A549 (cell line): Measurements from ENCODE around the gene FOXJ3. TPM values are rescaled to one million over a fixed set of nuclear protein-coding genes. Genes with fewer than 3 reads are reported as not detected.

Source experiments
- ATAC-seq, 2 experiments: fragments of 200-7000 bp in 1 of 2; fragments of >200 bp in 1 of 2; cut with Nextera tagmentation in 1 of 2; cut with Tn5 transposase in 1 of 2; 3 replicates each; pipeline versions ENCODE4 v1.8.0 to v1.9.1; 2018 to 2020; ENCODE audit warnings: mild to moderate bottlenecking in 1 of 2, moderate library complexity in 1 of 2
- CTCF ChIA-PET: fragments of 300-600 bp; sonication (Branson Sonifier 250); formaldehyde crosslinking; extraction: SDS; loops from one replicate; lab custom pipeline; 2021; ENCODE audit warnings: antibody characterized with exemption, inconsistent platforms; lab: Yijun Ruan, JAX
- POLR2A ChIA-PET: fragments of 350-600 bp; formaldehyde crosslinking; extraction: SDS; loops from one replicate; lab custom pipeline; 2021; ENCODE audit warnings: antibody characterized with exemption, inconsistent platforms; lab: Yijun Ruan, JAX
- DNase-seq, 2 experiments: peaks; one replicate each; pipeline versions ENCODE4 v3.0.0 to v3.0.0-alpha.2; 2011 to 2016; ENCODE audit warnings: low read depth in 1 of 2, low spot score in 1 of 2
- FAIRE-seq: peaks from 2 replicates; lab custom pipeline; 2011; peaks lifted over from hg19 to GRCh38; lab: Jason Lieb, UNC
- H3K27ac ChIP-seq, 2 experiments: fragments of >200 bp; sonication (Bioruptor Twin); formaldehyde crosslinking; 3 replicates each; pipeline ENCODE4 v1.5.1; 2016 to 2017
- H3K4me1 ChIP-seq: fragments of >200 bp; sonication (Bioruptor Twin); formaldehyde crosslinking; 3 replicates; pipeline ENCODE4 v1.6.1; 2016
- H3K4me2 ChIP-seq: fragments of >200 bp; sonication (Bioruptor Twin); formaldehyde crosslinking; 3 replicates; pipeline ENCODE4 v1.6.1; 2016
- H3K4me3 ChIP-seq: fragments of >200 bp; sonication (Bioruptor Twin); formaldehyde crosslinking; 3 replicates; pipeline ENCODE4 v1.5.1; 2016
- H3K9me3 ChIP-seq: fragments of >200 bp; sonication (Bioruptor Twin); formaldehyde crosslinking; 3 replicates; pipeline ENCODE4 v1.6.1; 2016
- CBX2 ChIP-seq: fragments of 200-600 bp; sonication (generic); IDR thresholded peaks from 2 replicates; pipeline ENCODE4 v1.6.1; 2016; ENCODE audit warnings: low read depth, mild to moderate bottlenecking, borderline replicate concordance
- CEBPB ChIP-seq, 2 experiments: fragments of >200 bp in 1 of 2; sonication (Bioruptor Twin) in 1 of 2; formaldehyde crosslinking in 1 of 2; IDR thresholded peaks; 2 replicates each; pipeline ENCODE4 v1.6.1; 2012 to 2016
- CHD4 ChIP-seq: fragments of 200-600 bp; sonication (generic); IDR thresholded peaks from 2 replicates; pipeline ENCODE4 v1.6.1; 2016; ENCODE audit warnings: antibody characterized with exemption, mild to moderate bottlenecking, borderline replicate concordance
- EHMT2 ChIP-seq: fragments of 200-600 bp; sonication (generic); IDR thresholded peaks from 2 replicates; pipeline ENCODE4 v1.6.1; 2016; ENCODE audit warnings: antibody characterized with exemption, low read depth, mild to moderate bottlenecking, moderate library complexity
- FOSL2 ChIP-seq, 2 experiments: fragments of 450-650 bp in 1 of 2; fragments of >200 bp in 1 of 2; sonication (Bioruptor Twin) in 1 of 2; formaldehyde crosslinking; IDR thresholded peaks; 2 replicates each; pipeline versions ENCODE4 v1.5.0 to v1.6.1; 2016 to 2020; ENCODE audit warnings: mild to moderate bottlenecking in 1 of 2, moderate library complexity in 1 of 2
- KDM1A ChIP-seq: fragments of 200-600 bp; sonication (generic); IDR thresholded peaks from 2 replicates; pipeline ENCODE4 v1.6.1; 2016; ENCODE audit warnings: low read depth, mild to moderate bottlenecking
- KDM5A ChIP-seq: fragments of 200-600 bp; sonication (generic); IDR thresholded peaks from 2 replicates; pipeline ENCODE4 v1.6.1; 2016; ENCODE audit warnings: antibody characterized with exemption, mild to moderate bottlenecking
- MAFK ChIP-seq: fragments of 450-650 bp; IDR thresholded peaks from 2 replicates; pipeline ENCODE4 v1.6.1; 2014; ENCODE audit not compliant: partially characterized antibody
- MYC ChIP-seq: IDR thresholded peaks from 2 replicates; pipeline ENCODE4 v1.6.1; 2012; ENCODE audit warnings: mild to moderate bottlenecking, inconsistent platforms, low read length, improper control_type of control experiment, borderline replicate concordance
- NFE2L2 ChIP-seq: fragments of 150-350 bp; conservative IDR thresholded peaks from 2 replicates; pipeline ENCODE4 v1.6.1; 2014; ENCODE audit warnings: low read length
- NPAS2 ChIP-seq: fragments of 250-450 bp; sonication (Bioruptor Pico); IDR thresholded peaks from 2 replicates; pipeline ENCODE4 v1.8.0; 2022; ENCODE audit warnings: mild to moderate bottlenecking, moderate library complexity, borderline replicate concordance
- NR3C1 ChIP-seq: fragments of >200 bp; sonication (Bioruptor Twin); formaldehyde crosslinking; IDR thresholded peaks from 3 replicates; pipeline ENCODE4 v1.6.1; 2017
- PHF8 ChIP-seq: fragments of 200-600 bp; sonication (generic); IDR thresholded peaks from 2 replicates; pipeline ENCODE4 v1.6.1; 2016; ENCODE audit warnings: low read depth, mild to moderate bottlenecking, antibody characterized with exemption, moderate library complexity, borderline replicate concordance
- POLR2A ChIP-seq: IDR thresholded peaks from 2 replicates; pipeline ENCODE4 v1.6.1; 2012; ENCODE audit warnings: mild to moderate bottlenecking, low read length
- RAD21 ChIP-seq, 2 experiments: fragments of >200 bp in 1 of 2; sonication (Bioruptor Twin) in 1 of 2; formaldehyde crosslinking in 1 of 2; IDR thresholded peaks in 1 of 2; conservative IDR thresholded peaks in 1 of 2; 2 replicates in 1 of 2; 3 replicates in 1 of 2; pipeline ENCODE4 v1.6.1; 2012 to 2018; ENCODE audit warnings: inconsistent platforms in 1 of 2
- RCOR1 ChIP-seq: fragments of 150-350 bp; IDR thresholded peaks from 2 replicates; pipeline ENCODE4 v1.6.1; 2014; ENCODE audit warnings: antibody characterized with exemption, low read length, low read depth
- RNF2 ChIP-seq: fragments of 200-600 bp; sonication (generic); IDR thresholded peaks from 2 replicates; pipeline ENCODE4 v1.6.1; 2016; ENCODE audit warnings: low read depth, mild to moderate bottlenecking, antibody characterized with exemption, moderate library complexity, borderline replicate concordance
- SMC3 ChIP-seq: fragments of >200 bp; sonication (Bioruptor Twin); formaldehyde crosslinking; IDR thresholded peaks from 3 replicates; pipeline ENCODE4 v1.6.1; 2018; ENCODE audit warnings: inconsistent platforms
- TP53 ChIP-seq: fragments of 250-450 bp; sonication (Bioruptor Pico); IDR thresholded peaks from 2 replicates; pipeline ENCODE4 v1.5.0; 2021; ENCODE audit warnings: mild to moderate bottlenecking, moderate library complexity
- ZNF302 ChIP-seq: fragments of 250-450 bp; sonication (Bioruptor Pico); IDR thresholded peaks from 2 replicates; pipeline ENCODE4 v1.9.0; 2021; ENCODE audit warnings: inconsistent platforms, mild to moderate bottlenecking, moderate library complexity
- WGBS: methylation state at CpG from one replicate; pipeline ENCODE4 v1.1.6; 2017; ENCODE audit errors: missing lambda C conversion rate; 5-methylcytosine and 5-hydroxymethylcytosine counted together
- polyA plus RNA-seq, 4 experiments: library from polyadenylated mRNA; depleted of rRNA in 3 of 4; stranded (reverse); fragments of >200 nt; fragmentation: RNase III in 1 of 4; extraction: RNeasy Plus Mini Kit Qiagen cat#74134 plus additional on column Dnase treatment in 1 of 4; gene quantifications; 2 replicates in 3 of 4; 3 replicates in 1 of 4; pipeline ENCODE4 v1.2.3, GENCODE V29; 2011 to 2017
- TF ChIP-seq, protein P1 (sequence below): fragments of >200 bp; sonication (Bioruptor Twin); formaldehyde crosslinking; IDR thresholded peaks from 3 replicates; pipeline ENCODE4 v1.5.1; 2016
- TF ChIP-seq, protein P2 (sequence below): IDR thresholded peaks from 2 replicates; pipeline ENCODE4 v1.6.1; 2012; ENCODE audit warnings: low read depth, borderline replicate concordance
- TF ChIP-seq, protein P3 (sequence below): fragments of >200 bp; sonication (Bioruptor Twin); formaldehyde crosslinking; IDR thresholded peaks from 3 replicates; pipeline ENCODE4 v1.6.1; 2016
- TF ChIP-seq, protein P4 (sequence below): fragments of 150-350 bp; IDR thresholded peaks from 2 replicates; pipeline ENCODE4 v1.6.1; 2014; ENCODE audit warnings: low read depth, mild to moderate bottlenecking, low read length
- TF ChIP-seq, protein P5 (sequence below): fragments of 250-450 bp; sonication (Bioruptor Pico); IDR thresholded peaks from 2 replicates; pipeline ENCODE4 v1.5.0; 2021; ENCODE audit warnings: mild to moderate bottlenecking, moderate library complexity, borderline replicate concordance
- TF ChIP-seq, protein P6 (sequence below): IDR thresholded peaks from 2 replicates; pipeline ENCODE4 v1.6.1; 2012

FOXJ3 gene
- polyA plus RNA-seq, 2 of the 4 experiments (the other 2 are of a cell fraction), result 16.8 to 45.0 TPM

DNA sequence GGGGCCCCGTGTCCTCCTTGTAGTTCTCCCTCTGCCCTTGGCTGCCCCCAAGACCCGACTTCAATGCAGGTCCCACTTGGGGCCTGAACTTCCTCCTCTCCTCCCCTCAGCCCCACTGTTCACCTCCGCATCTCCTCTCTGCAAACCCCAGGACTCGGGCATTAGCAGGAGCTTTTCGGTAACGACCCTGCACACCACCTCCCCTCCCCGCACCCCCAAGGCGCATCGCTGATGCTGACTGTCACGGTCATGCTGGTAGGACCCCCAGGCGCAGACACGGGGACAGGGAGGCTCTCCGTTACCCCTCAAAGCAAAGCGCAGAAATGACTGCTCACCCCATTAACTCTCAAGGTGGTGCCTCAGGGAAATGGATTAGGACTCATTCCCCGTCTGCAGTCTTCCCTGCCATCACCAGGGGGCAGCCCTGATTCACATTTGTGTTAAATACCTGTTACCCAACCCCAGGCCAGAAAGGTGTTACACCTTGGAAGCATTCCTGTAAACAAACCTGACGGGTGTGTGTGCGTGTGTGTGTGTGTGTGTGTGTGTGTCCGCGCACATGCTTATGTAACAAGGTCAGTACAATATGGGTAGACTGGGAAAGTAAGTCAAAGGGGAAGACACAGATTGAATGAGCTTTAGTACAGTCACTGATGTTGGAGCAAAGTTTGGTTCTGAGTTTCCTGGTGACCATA is 188.3 kb downstream of the FOXJ3 start:
- CTCF ChIA-PET, result interaction anchor here (0.6 to 4.4 kb wide), 11 partner anchors 9 to 572 kb away, joined by 3 to 70 read pairs (median 3); partner anchors contain the start of gene GUCA2A
- 20% methylated on average over 8 of the region's 19 CpGs for WGBS
- FAIRE-seq (no peak), ATAC-seq (peak; percentile 79 to 89), DNase-seq (peak; percentile 60 to 71)
- no peak overlapping the region for H3K4me2 ChIP-seq
- no peaks in the 10 kb centered on the region for H3K9me3 ChIP-seq
- peaks cover under 1% of the 10 kb centered on the region; the same call in 1 of the 3 replicates for H3K4me1 ChIP-seq
- H3K27ac ChIP-seq, result no peak overlapping the region
- POLR2A ChIA-PET, result no interaction called here
- TF ChIP-seq RAD21 (conservative IDR thresholded peaks at IDR 0.05 in 1 of 2, IDR thresholded peaks at IDR 0.05 in 1 of 2), result peak; percentile 86 to 89
- TF ChIP-seq EHMT2, result no peak
- no peak for TF ChIP-seq ZNF302 (CRISPR knock-in tag)
- peak in 1 of 2 experiments; percentile 52; a peak in 3 of 4 replicates for TF ChIP-seq CEBPB (IDR thresholded peaks at IDR 0.05)
- TF ChIP-seq POLR2A, result no peak
- TF ChIP-seq, protein P1, sequence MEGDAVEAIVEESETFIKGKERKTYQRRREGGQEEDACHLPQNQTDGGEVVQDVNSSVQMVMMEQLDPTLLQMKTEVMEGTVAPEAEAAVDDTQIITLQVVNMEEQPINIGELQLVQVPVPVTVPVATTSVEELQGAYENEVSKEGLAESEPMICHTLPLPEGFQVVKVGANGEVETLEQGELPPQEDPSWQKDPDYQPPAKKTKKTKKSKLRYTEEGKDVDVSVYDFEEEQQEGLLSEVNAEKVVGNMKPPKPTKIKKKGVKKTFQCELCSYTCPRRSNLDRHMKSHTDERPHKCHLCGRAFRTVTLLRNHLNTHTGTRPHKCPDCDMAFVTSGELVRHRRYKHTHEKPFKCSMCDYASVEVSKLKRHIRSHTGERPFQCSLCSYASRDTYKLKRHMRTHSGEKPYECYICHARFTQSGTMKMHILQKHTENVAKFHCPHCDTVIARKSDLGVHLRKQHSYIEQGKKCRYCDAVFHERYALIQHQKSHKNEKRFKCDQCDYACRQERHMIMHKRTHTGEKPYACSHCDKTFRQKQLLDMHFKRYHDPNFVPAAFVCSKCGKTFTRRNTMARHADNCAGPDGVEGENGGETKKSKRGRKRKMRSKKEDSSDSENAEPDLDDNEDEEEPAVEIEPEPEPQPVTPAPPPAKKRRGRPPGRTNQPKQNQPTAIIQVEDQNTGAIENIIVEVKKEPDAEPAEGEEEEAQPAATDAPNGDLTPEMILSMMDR, result peak; percentile 82
- no peak for TF ChIP-seq RCOR1
- no peak for TF ChIP-seq MYC
- TF ChIP-seq KDM1A, result no peak
- peak; percentile 79 for TF ChIP-seq SMC3
- TF ChIP-seq CBX2, result no peak
- TF ChIP-seq, protein P2, sequence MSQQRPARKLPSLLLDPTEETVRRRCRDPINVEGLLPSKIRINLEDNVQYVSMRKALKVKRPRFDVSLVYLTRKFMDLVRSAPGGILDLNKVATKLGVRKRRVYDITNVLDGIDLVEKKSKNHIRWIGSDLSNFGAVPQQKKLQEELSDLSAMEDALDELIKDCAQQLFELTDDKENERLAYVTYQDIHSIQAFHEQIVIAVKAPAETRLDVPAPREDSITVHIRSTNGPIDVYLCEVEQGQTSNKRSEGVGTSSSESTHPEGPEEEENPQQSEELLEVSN, result no peak
- no peak for TF ChIP-seq CHD4
- TF ChIP-seq, all 56 proteins: peak for 4
- no peak overlapping the region for H3K4me3 ChIP-seq

DNA sequence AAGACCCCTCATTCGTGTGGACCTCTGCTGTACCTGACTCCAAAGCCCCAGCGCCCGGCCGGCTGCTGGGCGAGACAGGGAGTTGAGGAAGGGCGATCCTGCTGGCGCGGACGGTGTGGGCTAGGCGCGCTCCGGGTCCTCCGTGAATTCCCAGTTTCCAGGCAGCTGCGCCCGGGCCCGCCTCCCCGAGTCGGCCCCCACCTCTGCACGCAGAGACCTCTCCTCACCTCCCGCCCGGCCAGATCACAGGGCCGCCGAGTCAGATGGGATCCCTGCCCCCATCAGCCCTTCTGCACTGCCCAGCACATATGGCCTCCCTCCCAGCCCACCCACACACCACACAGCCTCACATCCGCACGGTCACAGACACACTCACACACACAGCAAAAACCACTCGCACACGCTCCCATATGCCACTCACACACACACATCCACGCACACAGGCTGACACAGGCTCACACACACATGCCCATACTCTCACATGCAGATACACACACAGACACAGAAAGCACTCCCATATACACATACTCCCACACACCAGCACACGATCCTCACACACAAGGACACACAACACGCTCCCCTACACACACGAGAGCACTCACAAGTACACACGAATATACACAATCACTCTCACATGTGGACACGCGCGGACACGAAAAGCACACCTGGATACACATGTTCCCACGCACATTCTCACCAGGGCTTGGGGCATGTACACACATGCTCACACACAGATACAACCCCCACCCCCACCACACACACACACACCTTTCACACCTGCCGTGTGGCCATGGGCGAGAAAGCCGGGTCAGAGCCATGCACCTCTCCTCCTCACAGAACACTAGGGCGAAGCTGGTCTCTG is 189.0 kb downstream of the FOXJ3 start:
- POLR2A ChIA-PET, result no interaction called here
- ATAC-seq (peak in 1 of 2 experiments; percentile 30; a peak in 2 of 6 replicates), DNase-seq (no peak), FAIRE-seq (no peak)
- H3K4me2 ChIP-seq, result no peak overlapping the region
- no peaks in the 10 kb centered on the region for H3K4me1 ChIP-seq
- H3K9me3 ChIP-seq, result no peaks in the 10 kb centered on the region
- no peak overlapping the region for H3K27ac ChIP-seq
- no peak overlapping the region for H3K4me3 ChIP-seq
- whole genome bisulfite sequencing, result 55% methylated on average over 16 of the region's 41 CpGs
- CTCF ChIA-PET, result interaction anchor here (0.6 to 4.4 kb wide), 6 partner anchors 10 to 182 kb away, joined by 3 to 70 read pairs (median 8); partner anchors contain the start of gene GUCA2A
- TF ChIP-seq, protein P3, sequence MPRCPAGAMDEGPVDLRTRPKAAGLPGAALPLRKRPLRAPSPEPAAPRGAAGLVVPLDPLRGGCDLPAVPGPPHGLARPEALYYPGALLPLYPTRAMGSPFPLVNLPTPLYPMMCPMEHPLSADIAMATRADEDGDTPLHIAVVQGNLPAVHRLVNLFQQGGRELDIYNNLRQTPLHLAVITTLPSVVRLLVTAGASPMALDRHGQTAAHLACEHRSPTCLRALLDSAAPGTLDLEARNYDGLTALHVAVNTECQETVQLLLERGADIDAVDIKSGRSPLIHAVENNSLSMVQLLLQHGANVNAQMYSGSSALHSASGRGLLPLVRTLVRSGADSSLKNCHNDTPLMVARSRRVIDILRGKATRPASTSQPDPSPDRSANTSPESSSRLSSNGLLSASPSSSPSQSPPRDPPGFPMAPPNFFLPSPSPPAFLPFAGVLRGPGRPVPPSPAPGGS, result no peak
- TF ChIP-seq RNF2 (no peak), PHF8 (no peak), POLR2A (no peak), SMC3 (no peak), FOSL2 (IDR thresholded peaks at IDR 0.05) (no peak), FOSL2 (CRISPR knock-in tag; IDR thresholded peaks at IDR 0.05) (no peak), TP53 (no peak), MYC (no peak), MAFK (no peak), EHMT2 (no peak), KDM5A (no peak), NPAS2 (no peak), NR3C1 (no peak), NFE2L2 (no peak)
- TF ChIP-seq, protein P4, sequence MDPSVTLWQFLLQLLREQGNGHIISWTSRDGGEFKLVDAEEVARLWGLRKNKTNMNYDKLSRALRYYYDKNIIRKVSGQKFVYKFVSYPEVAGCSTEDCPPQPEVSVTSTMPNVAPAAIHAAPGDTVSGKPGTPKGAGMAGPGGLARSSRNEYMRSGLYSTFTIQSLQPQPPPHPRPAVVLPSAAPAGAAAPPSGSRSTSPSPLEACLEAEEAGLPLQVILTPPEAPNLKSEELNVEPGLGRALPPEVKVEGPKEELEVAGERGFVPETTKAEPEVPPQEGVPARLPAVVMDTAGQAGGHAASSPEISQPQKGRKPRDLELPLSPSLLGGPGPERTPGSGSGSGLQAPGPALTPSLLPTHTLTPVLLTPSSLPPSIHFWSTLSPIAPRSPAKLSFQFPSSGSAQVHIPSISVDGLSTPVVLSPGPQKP, result no peak
- TF ChIP-seq, protein P5, sequence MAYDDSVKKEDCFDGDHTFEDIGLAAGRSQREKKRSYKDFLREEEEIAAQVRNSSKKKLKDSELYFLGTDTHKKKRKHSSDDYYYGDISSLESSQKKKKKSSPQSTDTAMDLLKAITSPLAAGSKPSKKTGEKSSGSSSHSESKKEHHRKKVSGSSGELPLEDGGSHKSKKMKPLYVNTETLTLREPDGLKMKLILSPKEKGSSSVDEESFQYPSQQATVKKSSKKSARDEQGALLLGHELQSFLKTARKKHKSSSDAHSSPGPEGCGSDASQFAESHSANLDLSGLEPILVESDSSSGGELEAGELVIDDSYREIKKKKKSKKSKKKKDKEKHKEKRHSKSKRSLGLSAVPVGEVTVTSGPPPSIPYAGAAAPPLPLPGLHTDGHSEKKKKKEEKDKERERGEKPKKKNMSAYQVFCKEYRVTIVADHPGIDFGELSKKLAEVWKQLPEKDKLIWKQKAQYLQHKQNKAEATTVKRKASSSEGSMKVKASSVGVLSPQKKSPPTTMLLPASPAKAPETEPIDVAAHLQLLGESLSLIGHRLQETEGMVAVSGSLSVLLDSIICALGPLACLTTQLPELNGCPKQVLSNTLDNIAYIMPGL (CRISPR knock-in tag), result no peak
- TF ChIP-seq, protein P6, sequence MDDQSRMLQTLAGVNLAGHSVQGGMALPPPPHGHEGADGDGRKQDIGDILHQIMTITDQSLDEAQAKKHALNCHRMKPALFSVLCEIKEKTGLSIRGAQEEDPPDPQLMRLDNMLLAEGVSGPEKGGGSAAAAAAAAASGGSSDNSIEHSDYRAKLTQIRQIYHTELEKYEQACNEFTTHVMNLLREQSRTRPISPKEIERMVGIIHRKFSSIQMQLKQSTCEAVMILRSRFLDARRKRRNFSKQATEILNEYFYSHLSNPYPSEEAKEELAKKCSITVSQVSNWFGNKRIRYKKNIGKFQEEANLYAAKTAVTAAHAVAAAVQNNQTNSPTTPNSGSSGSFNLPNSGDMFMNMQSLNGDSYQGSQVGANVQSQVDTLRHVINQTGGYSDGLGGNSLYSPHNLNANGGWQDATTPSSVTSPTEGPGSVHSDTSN, result no peak
